Muscle layer of duodenum (tissue), 2 donors: ENCODE data around the gene GPR26.

Experiments
- H3K27ac ChIP-seq: one replicate; pipeline ENCODE4 v1.7.0; 2013; ENCODE audit warnings: mild to moderate bottlenecking, low read length
- H3K27me3 ChIP-seq: one replicate; pipeline ENCODE4 v1.7.0; 2013; ENCODE audit warnings: low read depth, mild to moderate bottlenecking, control low read depth, low read length
- H3K36me3 ChIP-seq, 2 donors: one replicate each; pipeline ENCODE4 v1.7.0; 2013; ENCODE audit warnings: low read length in 2 of 2, control low read depth in 1 of 2, mild to moderate bottlenecking in 1 of 2; ENCODE audit not compliant: insufficient read depth in 2 of 2, control insufficient read depth in 1 of 2
- H3K4me1 ChIP-seq, 2 donors: one replicate each; pipeline ENCODE4 v1.7.0; 2013; ENCODE audit warnings: low read length in 2 of 2, mild to moderate bottlenecking in 2 of 2, control low read depth in 1 of 2, moderate library complexity in 1 of 2; ENCODE audit not compliant: insufficient read depth in 2 of 2, control insufficient read depth in 1 of 2
- H3K4me3 ChIP-seq, 2 donors: one replicate each; pipeline ENCODE4 v1.7.0; 2013; ENCODE audit warnings: low read length in 2 of 2, low read depth in 1 of 2, mild to moderate bottlenecking in 1 of 2
- H3K9me3 ChIP-seq, 2 donors: one replicate each; pipeline ENCODE4 v1.7.0; 2013; ENCODE audit warnings: low read length in 2 of 2, control low read depth in 1 of 2, mild to moderate bottlenecking in 1 of 2; ENCODE audit not compliant: control insufficient read depth in 1 of 2
- donor health status: healthy.

Gene GPR26

GRCh38 chr10:123666318-123667236, at the start of gene GPR26:
GPR26 (plus strand) TSS chr10:123666355; CDS start chr10:123666408, 53 bp downstream.
- H3K4me1 ChIP-seq, result no peaks in the 10 kb centered on the region
- H3K9me3 ChIP-seq, result peaks cover 0 to 5% of the 10 kb centered on the region in 2 donors
- no peak within 1 kb of the TSS for H3K27ac ChIP-seq
- H3K4me3 ChIP-seq, result no peak within 1 kb of the TSS
- H3K36me3 ChIP-seq, result no peaks in the 10 kb centered on the region
- H3K27me3 ChIP-seq, result peaks cover 23% of the 10 kb centered on the region

GRCh38 chr10:123618224-123618623, 47.9 kb upstream of the GPR26 start:
- H3K4me3 ChIP-seq, result no peak overlapping the region
- H3K4me1 ChIP-seq, result no peaks in the 10 kb centered on the region
- no peaks in the 10 kb centered on the region for H3K27me3 ChIP-seq
- no peaks in the 10 kb centered on the region for H3K9me3 ChIP-seq
- no peaks in the 10 kb centered on the region for H3K36me3 ChIP-seq
- H3K27ac ChIP-seq, result no peak overlapping the region

- H3K9me3 ChIP-seq, result no peaks in the 10 kb centered on the region
- no peak overlapping the region for H3K4me3 ChIP-seq
- H3K27me3 ChIP-seq, result no peaks in the 10 kb centered on the region
- H3K36me3 ChIP-seq, result no peaks in the 10 kb centered on the region
- no peaks in the 10 kb centered on the region for H3K4me1 ChIP-seq
- no peak overlapping the region for H3K27ac ChIP-seq
These were observed 46.9 kb upstream of the GPR26 start for GRCh38 chr10:123619067-123619855.

GRCh38 chr10:123620621-123621020, 45.5 kb upstream of the GPR26 start:
- Histone ChIP-seq H3K27me3 (no peaks in the 10 kb centered on the region), H3K27ac (no peak overlapping the region), H3K4me1 (no peaks in the 10 kb centered on the region), H3K36me3 (no peaks in the 10 kb centered on the region), H3K4me3 (no peak overlapping the region), H3K9me3 (no peaks in the 10 kb centered on the region)

GRCh38 chr10:123621492-123621891, 44.7 kb upstream of the GPR26 start:
- no peaks in the 10 kb centered on the region for H3K36me3 ChIP-seq
- no peaks in the 10 kb centered on the region for H3K4me1 ChIP-seq
- H3K27me3 ChIP-seq, result no peaks in the 10 kb centered on the region
- H3K4me3 ChIP-seq, result no peak overlapping the region
- H3K27ac ChIP-seq, result no peak overlapping the region
- H3K9me3 ChIP-seq, result no peaks in the 10 kb centered on the region

- Histone ChIP-seq H3K9me3 (no peaks in the 10 kb centered on the region), H3K27me3 (no peaks in the 10 kb centered on the region), H3K27ac (no peak overlapping the region), H3K4me1 (no peaks in the 10 kb centered on the region), H3K36me3 (no peaks in the 10 kb centered on the region), H3K4me3 (no peak overlapping the region)
These were observed 44.2 kb upstream of the GPR26 start for GRCh38 chr10:123621916-123622315.

GRCh38 chr10:123622381-123622780, 43.8 kb upstream of the GPR26 start:
- Histone ChIP-seq H3K9me3 (no peaks in the 10 kb centered on the region), H3K36me3 (no peaks in the 10 kb centered on the region), H3K27me3 (no peaks in the 10 kb centered on the region), H3K4me1 (no peaks in the 10 kb centered on the region), H3K4me3 (no peak overlapping the region), H3K27ac (no peak overlapping the region)

- no peaks in the 10 kb centered on the region for H3K4me1 ChIP-seq
- no peak overlapping the region for H3K27ac ChIP-seq
- H3K27me3 ChIP-seq, result no peaks in the 10 kb centered on the region
- H3K36me3 ChIP-seq, result no peaks in the 10 kb centered on the region
- H3K4me3 ChIP-seq, result no peak overlapping the region
- no peaks in the 10 kb centered on the region for H3K9me3 ChIP-seq
These were observed 42.1 kb upstream of the GPR26 start for GRCh38 chr10:123624086-123624485.

- no peaks in the 10 kb centered on the region for H3K27me3 ChIP-seq
- H3K4me3 ChIP-seq, result no peak overlapping the region
- no peak overlapping the region for H3K27ac ChIP-seq
- no peaks in the 10 kb centered on the region for H3K4me1 ChIP-seq
- no peaks in the 10 kb centered on the region for H3K36me3 ChIP-seq
- H3K9me3 ChIP-seq, result peaks cover 0 to 4% of the 10 kb centered on the region in 2 donors
These were observed 33.0 kb upstream of the GPR26 start for GRCh38 chr10:123633106-123633505.

GRCh38 chr10:123633636-123634035, 32.5 kb upstream of the GPR26 start:
- Histone ChIP-seq H3K27me3 (no peaks in the 10 kb centered on the region), H3K4me1 (no peaks in the 10 kb centered on the region), H3K9me3 (peaks cover 0 to 4% of the 10 kb centered on the region in 2 donors), H3K4me3 (no peak overlapping the region), H3K36me3 (no peaks in the 10 kb centered on the region), H3K27ac (no peak overlapping the region)

GRCh38 chr10:123634221-123634620, 31.9 kb upstream of the GPR26 start:
- Histone ChIP-seq H3K4me1 (no peaks in the 10 kb centered on the region), H3K27me3 (no peaks in the 10 kb centered on the region), H3K27ac (no peak overlapping the region), H3K9me3 (peaks cover 0 to 3% of the 10 kb centered on the region in 2 donors), H3K4me3 (no peak overlapping the region), H3K36me3 (no peaks in the 10 kb centered on the region)
